Activated CD4-positive, alpha-beta T cell treated with anti-CD3 and anti-CD28 coated beads for 24 hours (primary cell): Measurements from ENCODE around the gene IFT22.
"Not testable (repeated sequence)": the region's sequence is repeated elsewhere in the genome, so short reads cannot be mapped to it uniquely, and the experiment has no call there.

Experiments used
- DNase-seq, 2 donors: peaks; one replicate each; pipeline ENCODE4 v3.0.0-alpha.2; 2020; ENCODE audit warnings: low read depth in 2 of 2

Gene IFT22

GRCh38 chr7:101321491-101322401 lies at the start of gene IFT22:
Gene IFT22 (minus strand): TSS chr7:101321812. CDS start chr7:101321709, 103 bp downstream.
- DNase-seq, result peak; percentile 78 to 79

- DNase-seq, result no peak
These were observed 49.2 kb upstream of the IFT22 start for GRCh38 chr7:101370836-101371235.

GRCh38 chr7:101368422-101369165 lies 47.0 kb upstream of the IFT22 start:
- no peak for DNase-seq

- DNase-seq, result no peak
These were observed 46.1 kb upstream of the IFT22 start for GRCh38 chr7:101367676-101368075.

GRCh38 chr7:101365956-101366355 lies 44.3 kb upstream of the IFT22 start:
- DNase-seq, result no peak

- peak; percentile 53 to 57 for DNase-seq
These were observed 42.2 kb upstream of the IFT22 start for GRCh38 chr7:101363734-101364374.

GRCh38 chr7:101363196-101363733 lies 41.7 kb upstream of the IFT22 start:
- no peak for DNase-seq

- DNase-seq, result no peak
These were observed 41.0 kb upstream of the IFT22 start, which contains the start of gene COL26A1 for GRCh38 chr7:101362334-101363195. Gene COL26A1 (plus strand): TSS chr7:101362875. CDS start chr7:101363033, 158 bp downstream.

- DNase-seq, result no peak
These were observed 35.8 kb upstream of the IFT22 start for GRCh38 chr7:101357433-101357832.

- DNase-seq, result no peak
These were observed 31.3 kb upstream of the IFT22 start for GRCh38 chr7:101352920-101353308.

- DNase-seq, result not testable (repeated sequence)
These were observed 27.7 kb upstream of the IFT22 start for GRCh38 chr7:101349300-101349699.

GRCh38 chr7:101348456-101349067 lies 26.9 kb upstream of the IFT22 start:
- DNase-seq, result not testable (repeated sequence)

GRCh38 chr7:101347477-101347876 lies 25.9 kb upstream of the IFT22 start:
- no peak for DNase-seq

GRCh38 chr7:101342892-101343291 lies 21.3 kb upstream of the IFT22 start:
- no peak for DNase-seq

GRCh38 chr7:101340379-101340778 lies 18.8 kb upstream of the IFT22 start:
- no peak for DNase-seq

GRCh38 chr7:101333912-101334311 lies 12.3 kb upstream of the IFT22 start:
- DNase-seq, result no peak

GRCh38 chr7:101332026-101332425 lies 10.4 kb upstream of the IFT22 start:
- no peak for DNase-seq

GRCh38 chr7:101330011-101330484 lies 8.4 kb upstream of the IFT22 start:
- no peak for DNase-seq

GRCh38 chr7:101328159-101328558 lies 6.5 kb upstream of the IFT22 start:
- DNase-seq, result no peak

- DNase-seq, result no peak
These were observed 2.2 kb downstream of the IFT22 start for GRCh38 chr7:101319401-101319800.
